Upper lobe of left lung (tissue), 4 donors: Measurements from ENCODE around the gene IRF2.

Source experiments
- CTCF ChIP-seq, 6 experiments: fragments of 450-650 bp in 4 of 6; fragments of 200-600 bp in 2 of 6; sonication (generic) in 2 of 6; IDR thresholded peaks; one replicate each; pipeline ENCODE4 v1.5.1; 2016 to 2019; ENCODE audit warnings: antibody characterized with exemption in 6 of 6
- EP300 ChIP-seq, 4 donors: sonication (generic); formaldehyde crosslinking; IDR thresholded peaks; one replicate each; pipeline ENCODE4 v1.5.1; 2017; ENCODE audit warnings: antibody characterized with exemption in 4 of 4, control low read depth in 2 of 4
- POLR2A ChIP-seq, 4 donors: fragments of 450-650 bp; IDR thresholded peaks; one replicate each; pipeline ENCODE4 v1.5.1; 2016 to 2017; ENCODE audit warnings: antibody characterized with exemption in 4 of 4, mild to moderate bottlenecking in 2 of 4
- POLR2AphosphoS5 ChIP-seq, 2 donors: sonication (generic); formaldehyde crosslinking; IDR thresholded peaks; one replicate each; pipeline ENCODE4 v1.5.1; 2017; ENCODE audit warnings: antibody characterized with exemption in 2 of 2

- TF ChIP-seq POLR2AphosphoS5 (IDR thresholded peaks at IDR 0.05) = no peak
- no peak for TF ChIP-seq CTCF (IDR thresholded peaks at IDR 0.05)
- TF ChIP-seq POLR2A (IDR thresholded peaks at IDR 0.05) = no peak
- TF ChIP-seq EP300 (IDR thresholded peaks at IDR 0.05) = no peak
Observed at GRCh38 chr4:184457535-184458249, 16.7 kb downstream of the IRF2 start.
